Gastrocnemius medialis (tissue), 4 donors: ENCODE data around the gene PIEZO1. TPM values are rescaled to one million over a fixed set of nuclear protein-coding genes. Genes with fewer than 3 reads are reported as not detected.

Experiments
- ATAC-seq, 2 donors: fragments of 150-250 bp; one replicate each; pipeline ENCODE4 v1.9.1; 2016
- DNase-seq, 2 donors: peaks; one replicate each; pipeline ENCODE4 v3.0.0-alpha.2; 2019
- H3K27ac ChIP-seq, 4 donors: fragments of 200-600 bp; sonication (generic); 1 replicate in 1 of 4; 2 replicates in 3 of 4; pipeline ENCODE4 v1.5.1; 2016 to 2018; ENCODE audit warnings: mild to moderate bottlenecking in 2 of 4, moderate library complexity in 1 of 4
- H3K27me3 ChIP-seq, 3 donors: fragments of 200-600 bp; sonication (generic) in 2 of 3; 1 replicate in 1 of 3; 2 replicates in 2 of 3; pipeline versions ENCODE4 v1.5.1 to v1.6.0; 2016 to 2019; ENCODE audit warnings: mild to moderate bottlenecking in 1 of 3, moderate library complexity in 1 of 3
- H3K36me3 ChIP-seq, 2 donors: fragments of 200-600 bp; sonication (generic) in 1 of 2; one replicate each; pipeline ENCODE4 v1.5.1; 2017 to 2018
- H3K4me1 ChIP-seq, 2 donors: fragments of 200-600 bp; sonication (generic) in 1 of 2; one replicate each; pipeline ENCODE4 v1.5.1; 2016 to 2017; ENCODE audit warnings: mild to moderate bottlenecking in 2 of 2
- H3K4me3 ChIP-seq, 4 donors: fragments of 200-600 bp; sonication (generic) in 3 of 4; 1 replicate in 1 of 4; 2 replicates in 3 of 4; pipeline ENCODE4 v1.5.1; 2016 to 2019; ENCODE audit warnings: mild to moderate bottlenecking in 2 of 4
- H3K9me3 ChIP-seq, 3 donors: fragments of 200-600 bp; sonication (generic) in 2 of 3; 1 replicate in 1 of 3; 2 replicates in 2 of 3; pipeline ENCODE4 v1.5.1; 2016 to 2019
- POLR2A ChIP-seq, 2 donors: fragments of 450-650 bp; IDR thresholded peaks; one replicate each; pipeline ENCODE4 v1.6.1; 2017; ENCODE audit warnings: antibody characterized with exemption in 2 of 2, mild to moderate bottlenecking in 2 of 2, moderate library complexity in 2 of 2
- in situ Hi-C, 4 donors: fragments of 200-750 bp; cut with MboI; loops; one replicate each; pipeline versions ENCODE4 v1.15.0 to v1.8.0; 2017; ENCODE audit warnings: low sequenced_read_pairs in 4 of 4
- intact Hi-C: fragments of 100-400 bp; cut with DNase I; formaldehyde crosslinking; loops from one replicate; pipeline ENCODE4 v1.15.1; 2023; ENCODE audit warnings: low total_unique reads
- total RNA-seq, 4 donors: library from RNA; depleted of rRNA; stranded (reverse); fragments of >200 nt; gene quantifications; one replicate each; pipeline versions ENCODE4 v1.1.0 to v1.2.3, GENCODE V29; 2016
- TF ChIP-seq, protein P1 (sequence below), 5 experiments: fragments of 450-650 bp in 3 of 5; fragments of 200-600 bp in 2 of 5; sonication (generic) in 2 of 5; IDR thresholded peaks in 4 of 5; conservative IDR thresholded peaks in 1 of 5; 1 replicate in 4 of 5; 2 replicates in 1 of 5; pipeline ENCODE4 v1.5.1; 2016 to 2019; ENCODE audit warnings: antibody characterized with exemption in 5 of 5, mild to moderate bottlenecking in 3 of 5, moderate library complexity in 3 of 5

PIEZO1 gene
- total RNA-seq, 4 donors from 2014 or later = 9.0 to 37.0 (median 16.5) TPM

DNA sequence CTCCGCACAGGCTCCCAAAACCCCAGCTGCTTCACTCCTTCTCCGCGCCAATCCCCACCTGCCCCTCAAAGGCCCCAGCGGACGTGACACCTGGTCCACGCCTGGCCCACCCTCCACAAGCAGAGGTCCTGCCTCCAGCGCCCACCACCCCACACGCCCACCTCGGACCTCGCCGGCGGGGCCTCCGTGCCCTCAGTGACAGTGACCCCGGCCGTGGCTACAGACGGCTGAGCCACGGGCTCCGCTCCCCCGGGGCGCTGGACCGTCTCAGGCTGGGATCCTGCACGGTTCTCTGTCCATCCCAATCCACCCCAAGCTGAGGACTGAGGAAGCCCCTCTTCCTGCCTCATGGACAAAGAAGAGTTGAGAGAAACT lies 25.1 kb downstream of the PIEZO1 start:
- no peak for ATAC-seq
- no peak for DNase-seq
- in situ Hi-C loops = no loop called here
- Histone ChIP-seq H3K9me3 (no peaks in the 10 kb centered on the region), H3K36me3 (no peaks in the 10 kb centered on the region), H3K27ac (no peak overlapping the region), H3K4me1 (no peaks in the 10 kb centered on the region), H3K4me3 (no peak overlapping the region), H3K27me3 (peaks cover 0 to 6% (median 5%) of the 10 kb centered on the region in 3 donors)
- intact Hi-C loops = no loop called here
- TF ChIP-seq POLR2A (IDR thresholded peaks at IDR 0.05) = no peak
- TF ChIP-seq, protein P1, sequence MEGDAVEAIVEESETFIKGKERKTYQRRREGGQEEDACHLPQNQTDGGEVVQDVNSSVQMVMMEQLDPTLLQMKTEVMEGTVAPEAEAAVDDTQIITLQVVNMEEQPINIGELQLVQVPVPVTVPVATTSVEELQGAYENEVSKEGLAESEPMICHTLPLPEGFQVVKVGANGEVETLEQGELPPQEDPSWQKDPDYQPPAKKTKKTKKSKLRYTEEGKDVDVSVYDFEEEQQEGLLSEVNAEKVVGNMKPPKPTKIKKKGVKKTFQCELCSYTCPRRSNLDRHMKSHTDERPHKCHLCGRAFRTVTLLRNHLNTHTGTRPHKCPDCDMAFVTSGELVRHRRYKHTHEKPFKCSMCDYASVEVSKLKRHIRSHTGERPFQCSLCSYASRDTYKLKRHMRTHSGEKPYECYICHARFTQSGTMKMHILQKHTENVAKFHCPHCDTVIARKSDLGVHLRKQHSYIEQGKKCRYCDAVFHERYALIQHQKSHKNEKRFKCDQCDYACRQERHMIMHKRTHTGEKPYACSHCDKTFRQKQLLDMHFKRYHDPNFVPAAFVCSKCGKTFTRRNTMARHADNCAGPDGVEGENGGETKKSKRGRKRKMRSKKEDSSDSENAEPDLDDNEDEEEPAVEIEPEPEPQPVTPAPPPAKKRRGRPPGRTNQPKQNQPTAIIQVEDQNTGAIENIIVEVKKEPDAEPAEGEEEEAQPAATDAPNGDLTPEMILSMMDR (IDR thresholded peaks at IDR 0.05 in 4 of 5, conservative IDR thresholded peaks at IDR 0.05 in 1 of 5) = no peak

DNA sequence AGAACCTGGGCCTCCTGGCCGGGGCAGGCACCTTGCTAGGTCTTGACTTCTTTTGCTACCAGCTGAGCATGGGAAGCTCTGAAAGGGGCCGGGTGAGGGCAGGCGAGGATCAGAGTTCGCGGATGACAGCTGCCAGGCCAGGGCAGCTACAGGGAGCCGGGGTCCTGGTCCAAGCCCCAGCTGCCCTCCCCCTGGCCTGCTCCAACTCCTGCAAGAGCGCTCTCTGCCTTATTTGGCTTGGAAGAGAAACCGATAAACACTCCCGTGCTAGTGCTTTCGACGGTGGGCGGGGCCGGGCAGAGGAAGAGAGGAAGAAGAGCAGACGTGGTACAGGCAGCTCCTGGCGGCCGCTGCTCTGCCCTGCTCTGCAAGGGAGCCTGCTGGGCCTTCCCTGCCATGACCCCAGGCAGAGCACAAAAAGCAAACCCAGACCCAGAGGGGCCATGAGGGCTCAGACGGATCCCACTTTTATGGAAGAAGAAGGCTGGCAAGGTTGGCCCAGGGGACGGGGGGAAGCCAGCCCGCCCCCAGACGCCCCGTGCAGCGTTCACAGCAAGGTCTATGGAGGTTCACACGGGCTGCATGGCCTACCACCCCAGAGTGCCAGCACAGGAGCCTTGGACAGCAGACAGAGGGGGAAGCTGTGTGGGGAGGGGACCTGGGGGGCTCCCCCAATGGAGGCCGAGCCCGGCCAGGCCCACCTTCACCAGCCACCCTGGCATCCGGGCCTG lies 25.6 kb downstream of the PIEZO1 start:
- H3K27me3 ChIP-seq = peaks cover 0 to 6% (median 5%) of the 10 kb centered on the region in 3 donors
- H3K36me3 ChIP-seq = no peaks in the 10 kb centered on the region
- no peaks in the 10 kb centered on the region for H3K9me3 ChIP-seq
- ATAC-seq = no peak
- intact Hi-C loops = no loop called here
- no peak for DNase-seq
- no peaks in the 10 kb centered on the region for H3K4me1 ChIP-seq
- TF ChIP-seq, protein P1 (IDR thresholded peaks at IDR 0.05 in 4 of 5, conservative IDR thresholded peaks at IDR 0.05 in 1 of 5) = no peak
- no peak for TF ChIP-seq POLR2A (IDR thresholded peaks at IDR 0.05)
- H3K4me3 ChIP-seq = no peak overlapping the region
- in situ Hi-C loops = no loop called here
- H3K27ac ChIP-seq = no peak overlapping the region

DNA sequence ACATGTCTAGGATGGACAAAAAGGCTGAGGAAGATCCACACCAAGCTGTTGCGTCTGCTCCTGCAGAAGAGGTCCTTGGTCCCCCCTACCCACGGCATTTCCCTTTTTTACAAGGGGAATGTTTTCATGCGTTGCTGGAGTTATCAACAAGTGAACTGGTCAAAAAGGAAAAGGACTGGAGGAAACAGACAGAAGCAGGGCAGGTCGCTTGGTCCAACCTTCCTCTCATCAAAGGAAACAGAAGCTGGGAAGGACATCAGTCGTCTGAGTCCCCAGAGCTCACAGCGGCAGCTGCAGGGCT lies 26.1 kb downstream of the PIEZO1 start:
- Histone ChIP-seq H3K4me1 (no peaks in the 10 kb centered on the region), H3K9me3 (no peaks in the 10 kb centered on the region), H3K36me3 (no peaks in the 10 kb centered on the region), H3K27me3 (peaks cover 0 to 6% (median 5%) of the 10 kb centered on the region in 3 donors), H3K4me3 (no peak overlapping the region), H3K27ac (no peak overlapping the region)
- ATAC-seq = no peak
- intact Hi-C loops (no loop called here), in situ Hi-C loops (no loop called here)
- DNase-seq = no peak
- TF ChIP-seq, protein P1 (IDR thresholded peaks at IDR 0.05 in 4 of 5, conservative IDR thresholded peaks at IDR 0.05 in 1 of 5) = no peak

DNA sequence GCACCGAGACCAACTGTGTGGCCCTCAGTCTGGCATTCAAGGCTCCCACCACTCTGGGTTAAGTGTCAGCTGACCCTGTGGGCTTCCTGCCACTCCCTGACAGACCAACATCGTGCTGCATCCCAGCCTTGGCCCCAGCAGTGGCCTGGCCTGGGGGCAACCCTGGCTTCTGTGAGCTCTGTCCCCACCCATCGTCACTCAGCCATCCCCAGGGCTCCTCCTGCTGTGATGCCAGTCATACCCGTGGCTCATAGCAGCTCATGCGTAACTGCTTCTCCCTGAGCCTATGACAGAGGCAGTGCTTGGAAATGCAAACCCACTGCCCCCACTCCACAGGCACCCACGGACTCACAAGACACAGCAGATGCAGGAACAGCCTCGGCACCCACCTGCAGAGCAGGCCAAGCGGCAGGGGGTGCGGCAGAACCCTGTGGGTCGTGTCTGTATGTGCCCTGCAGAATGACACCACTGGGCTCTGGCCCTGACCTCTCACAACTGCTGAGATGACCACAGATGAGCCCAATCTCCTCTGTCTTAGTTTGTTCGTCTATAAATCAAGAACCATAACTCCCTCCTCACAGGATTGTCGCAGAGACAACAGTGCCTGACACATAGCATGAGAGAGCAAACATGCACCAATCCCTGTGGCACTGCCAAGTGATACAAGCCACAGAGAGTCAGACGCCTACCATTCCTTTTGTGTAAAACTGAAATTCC lies 26.6 kb downstream of the PIEZO1 start:
- TF ChIP-seq POLR2A (IDR thresholded peaks at IDR 0.05) = no peak
- TF ChIP-seq, protein P1 (IDR thresholded peaks at IDR 0.05 in 4 of 5, conservative IDR thresholded peaks at IDR 0.05 in 1 of 5) = no peak
- DNase-seq (no peak), ATAC-seq (no peak)
- intact Hi-C loops (no loop called here), in situ Hi-C loops (no loop called here)
- peaks cover 0 to 6% (median 5%) of the 10 kb centered on the region in 3 donors for H3K27me3 ChIP-seq
- no peaks in the 10 kb centered on the region for H3K9me3 ChIP-seq
- H3K4me1 ChIP-seq = no peaks in the 10 kb centered on the region
- no peaks in the 10 kb centered on the region for H3K36me3 ChIP-seq
- H3K4me3 ChIP-seq = no peak overlapping the region
- no peak overlapping the region for H3K27ac ChIP-seq
